HT-29 (cell line): ENCODE data around the gene CACNA1C. TPM values are rescaled to one million over a fixed set of nuclear protein-coding genes. Genes with fewer than 3 reads are reported as not detected.
A peak's percentile ranks its signal among the peaks of the same experiment; 100 is the strongest.

Experiments used
- DNase-seq: peaks from one replicate; pipeline ENCODE4 v3.0.0-alpha.2; 2015; ENCODE audit warnings: low spot score
- total RNA-seq: library from RNA; depleted of rRNA; stranded (reverse); fragments of >200 nt; shearing (Covaris generic); gene quantifications from 2 replicates; pipeline ENCODE4 v1.2.3, GENCODE V29; 2014

CACNA1C gene
- total RNA-seq, 1 experiment from 2014 or later: under 0.01 TPM

DNA sequence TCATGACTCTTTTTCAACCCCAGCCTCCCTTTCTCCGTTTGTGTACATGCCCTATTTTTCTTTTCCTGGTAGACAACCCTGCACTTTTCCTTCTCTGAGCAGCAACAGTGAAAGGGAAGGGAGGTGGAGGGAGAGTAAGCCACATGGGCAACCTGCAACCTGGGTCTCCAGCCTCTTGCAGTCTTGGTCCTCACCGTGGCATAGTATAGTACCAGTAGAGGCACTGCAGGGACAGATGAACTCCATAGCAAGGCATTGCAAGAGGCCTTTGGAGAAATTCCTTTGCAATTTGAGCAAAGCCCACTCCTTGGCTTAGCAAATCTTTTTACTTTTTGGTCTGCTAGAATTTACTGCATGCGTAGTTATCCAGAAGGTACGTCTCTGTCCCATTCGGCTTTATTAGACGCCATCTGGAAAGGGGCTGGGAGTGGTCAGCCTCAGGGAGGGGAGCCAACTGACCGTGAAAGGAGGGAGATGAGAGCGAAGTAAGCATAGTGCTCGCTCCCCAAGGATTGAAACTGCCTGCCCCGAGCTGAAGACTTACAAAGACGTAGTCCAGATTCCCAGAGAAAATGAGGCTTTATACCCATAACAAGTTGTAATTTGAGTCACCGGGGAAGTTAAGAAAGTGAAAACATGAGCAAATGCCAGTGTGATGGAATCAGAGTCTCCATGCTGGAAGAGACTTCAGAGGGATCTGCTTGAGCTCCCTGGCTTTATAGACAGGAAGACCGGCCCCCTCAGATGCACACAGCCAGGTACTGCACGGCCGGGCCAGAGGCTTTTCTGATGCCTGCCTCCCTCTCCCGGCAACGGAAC lies 332.0 kb downstream of the CACNA1C start:
- DNase-seq: no peak

DNA sequence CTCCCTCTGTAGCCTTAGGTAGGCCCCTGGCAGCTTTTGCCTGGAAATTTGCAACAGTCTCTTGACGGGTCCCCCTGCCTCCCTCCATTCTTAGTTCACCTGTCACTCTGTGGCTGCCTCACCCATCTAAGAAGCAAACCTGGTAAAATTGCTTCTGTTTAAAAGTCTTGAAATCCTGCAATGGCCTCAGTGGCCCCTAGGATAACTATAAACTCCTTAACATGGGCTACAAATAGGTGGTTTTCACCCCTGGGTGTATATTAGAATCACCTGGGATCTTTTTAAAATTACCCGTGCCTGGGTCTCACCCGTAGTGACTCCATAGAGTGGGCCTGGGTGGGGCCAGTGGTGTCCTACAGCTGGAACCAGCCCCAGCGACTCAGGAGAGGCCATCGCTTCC lies 332.7 kb downstream of the CACNA1C start:
- no peak for DNase-seq

DNA sequence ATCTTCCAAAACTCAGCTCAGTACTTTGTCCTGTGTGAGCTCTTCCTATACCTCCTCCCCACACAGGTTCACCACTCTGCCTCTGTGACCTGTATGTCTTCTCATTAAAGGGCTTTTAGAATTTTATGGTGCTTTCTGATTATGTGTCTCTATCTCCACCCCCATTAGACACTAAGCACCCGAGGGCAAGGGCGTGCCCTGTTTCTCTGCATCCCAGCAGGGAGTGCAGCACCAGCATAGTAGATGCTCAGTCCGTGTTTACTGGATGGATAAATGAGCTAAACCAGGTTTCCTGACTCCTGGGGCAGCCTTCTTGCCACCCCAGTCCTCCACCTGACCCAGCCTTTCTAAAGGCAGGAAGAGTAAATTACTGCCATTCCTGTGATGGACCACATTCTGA lies 333.8 kb downstream of the CACNA1C start:
- DNase-seq: no peak

DNA sequence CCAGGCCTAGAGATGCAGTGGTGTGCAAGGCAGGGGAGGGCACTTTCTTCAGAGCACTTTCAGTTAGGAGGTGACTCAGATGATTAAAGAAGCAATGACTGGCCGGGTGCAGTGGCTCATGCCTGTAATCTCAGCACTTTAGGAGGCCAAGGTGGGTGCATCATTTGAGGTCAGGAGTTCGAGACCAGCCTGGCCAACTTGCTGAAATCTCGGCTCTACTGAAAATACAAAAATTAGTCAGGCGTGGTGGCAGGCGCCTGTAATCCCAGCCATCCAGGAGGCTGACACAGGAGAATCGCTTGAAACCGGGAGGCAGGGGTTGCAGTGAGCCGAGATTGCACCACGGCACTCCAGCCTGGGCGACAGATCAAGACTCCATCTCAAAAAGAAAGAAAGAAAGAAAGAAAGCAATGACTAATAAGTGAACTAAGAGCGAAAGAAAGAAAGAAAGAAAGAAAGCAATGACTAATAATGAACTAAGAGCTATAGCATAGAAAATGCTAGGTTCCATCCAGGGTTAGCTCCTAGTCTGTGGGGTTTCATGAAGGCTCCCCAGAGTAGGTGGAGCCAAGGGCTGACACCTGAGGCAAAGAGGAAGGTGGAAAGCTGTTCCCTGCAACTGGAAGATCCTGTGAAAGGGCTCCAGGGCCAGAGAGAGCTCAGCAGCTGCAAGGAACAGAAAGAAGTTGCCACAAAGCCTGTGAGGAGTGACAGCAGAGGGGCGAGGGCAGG lies 334.5 kb downstream of the CACNA1C start:
- DNase-seq: no peak

DNA sequence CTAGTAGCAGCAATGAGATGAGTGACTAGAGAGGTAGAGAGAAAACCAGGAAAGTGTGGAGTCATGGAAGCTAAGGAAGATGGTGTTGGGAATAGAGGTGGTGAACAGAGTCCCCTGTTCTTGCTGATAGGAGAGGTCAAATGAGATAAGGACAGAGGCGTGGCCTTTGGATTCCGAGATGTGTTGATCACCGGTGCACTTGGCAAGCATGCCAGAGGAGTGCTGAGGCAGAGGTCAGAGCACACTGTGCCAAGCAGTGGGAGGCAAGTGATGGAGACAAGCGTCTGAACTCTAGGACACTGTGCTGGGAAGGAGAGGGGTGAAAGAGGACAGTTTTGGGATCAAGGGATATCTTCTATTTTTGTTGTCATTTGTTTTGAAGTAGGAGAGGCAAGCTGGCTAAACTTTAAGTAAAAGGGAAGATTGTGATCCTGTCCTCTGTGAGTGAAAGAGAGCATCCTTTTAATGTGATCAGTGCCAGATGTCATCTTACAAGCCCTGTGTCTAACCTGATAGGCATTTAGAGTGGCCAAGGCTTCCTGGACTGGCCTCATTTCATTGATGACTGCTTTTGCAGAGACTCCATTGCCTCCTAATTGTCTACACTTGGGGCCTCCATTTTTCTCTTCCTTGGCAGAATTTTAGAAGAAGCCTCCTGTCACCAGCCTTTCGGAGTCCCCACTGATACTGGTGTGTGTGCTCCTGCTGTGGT lies 336.4 kb downstream of the CACNA1C start:
- no peak for DNase-seq

DNA sequence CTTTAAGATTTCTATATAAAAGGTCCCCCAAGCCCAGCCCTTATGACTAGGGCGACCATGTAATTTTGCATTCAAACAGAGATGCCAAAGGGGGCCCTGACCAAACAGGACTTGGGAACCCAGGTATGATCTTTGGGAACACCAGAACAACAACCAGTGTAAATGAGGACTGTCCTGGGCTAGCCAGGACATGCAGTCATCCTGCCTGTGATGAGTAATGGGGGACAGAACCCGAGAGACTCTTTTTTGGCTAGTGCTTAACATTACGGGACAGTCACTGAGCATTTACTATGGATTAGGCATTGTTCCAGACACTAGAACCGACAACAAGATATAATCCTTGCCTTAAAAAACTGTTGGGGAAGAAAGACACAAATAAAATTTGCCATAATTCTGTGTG lies 337.3 kb downstream of the CACNA1C start:
- no peak for DNase-seq

DNA sequence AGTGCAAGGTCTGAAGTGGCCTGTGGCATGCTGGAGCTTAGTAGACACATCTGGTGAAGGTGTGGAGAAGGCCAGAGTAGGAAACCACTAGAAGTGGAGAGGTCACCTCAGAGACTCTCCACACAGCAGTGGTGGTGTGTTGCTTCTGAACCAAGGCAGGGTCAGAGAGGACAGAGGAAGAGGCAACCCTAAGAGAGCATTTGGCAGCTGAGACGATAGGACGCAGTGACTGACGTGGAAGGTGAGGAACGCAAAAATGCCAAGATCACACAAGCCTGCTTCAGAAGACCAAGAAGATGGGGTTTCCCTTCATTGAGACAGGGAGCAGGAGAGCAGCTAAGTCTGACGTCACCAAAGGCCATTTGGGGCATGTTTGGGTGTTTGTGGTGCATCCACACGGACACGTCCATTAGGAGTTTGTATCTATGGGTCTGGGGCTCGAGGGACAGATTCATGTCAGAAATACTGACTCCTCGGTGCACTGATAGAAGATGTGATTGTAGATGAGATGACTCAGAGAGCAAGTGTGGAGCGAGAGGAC lies 338.1 kb downstream of the CACNA1C start:
- no peak for DNase-seq

DNA sequence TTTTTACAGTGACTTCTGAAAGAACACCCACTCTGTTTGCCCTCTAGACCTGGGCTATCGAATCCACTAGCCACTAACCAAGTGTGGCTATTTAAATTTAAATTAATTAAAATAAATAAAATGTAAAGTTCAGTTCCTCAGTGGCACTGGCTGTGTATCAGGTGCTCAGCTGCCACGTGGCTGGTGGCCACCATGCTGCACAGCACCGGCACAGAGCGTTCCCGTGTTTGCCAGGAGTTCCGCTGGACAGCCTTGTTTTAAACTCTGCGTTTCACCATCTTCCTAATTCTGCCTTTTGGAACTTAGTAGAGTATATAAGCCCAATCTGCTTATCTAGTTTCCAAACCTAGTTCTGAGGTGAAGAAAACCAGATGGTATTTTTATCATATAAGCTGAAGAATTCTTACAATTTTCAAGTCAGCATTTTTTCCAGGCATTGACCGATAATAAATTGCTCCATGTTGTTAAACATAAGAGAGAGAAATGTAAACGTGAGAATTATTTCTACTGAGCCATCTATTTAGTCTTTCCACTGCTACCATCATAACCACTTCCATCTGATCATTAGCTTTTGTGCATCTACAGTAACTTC lies 339.0 kb downstream of the CACNA1C start:
- no peak for DNase-seq

DNA sequence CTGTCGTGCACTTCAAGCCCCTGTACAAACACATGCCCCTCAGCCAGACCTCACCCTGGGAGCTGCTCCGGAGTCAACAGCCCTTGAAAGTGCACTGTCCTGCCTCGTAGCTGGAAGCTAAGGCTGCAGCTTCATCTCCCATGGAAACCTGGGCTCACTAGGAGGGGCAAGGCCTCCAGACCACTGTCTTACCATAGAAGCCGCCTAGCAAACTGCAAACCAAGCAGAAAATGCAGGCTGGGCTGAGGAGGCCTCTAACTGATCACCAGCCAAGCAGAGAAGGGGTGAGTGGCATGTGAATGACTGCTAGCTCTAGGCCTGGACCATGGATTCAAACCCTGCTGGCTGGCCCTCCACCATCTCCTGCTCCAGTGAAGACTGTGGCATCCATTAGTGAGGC lies 340.2 kb downstream of the CACNA1C start:
- DNase-seq: no peak

DNA sequence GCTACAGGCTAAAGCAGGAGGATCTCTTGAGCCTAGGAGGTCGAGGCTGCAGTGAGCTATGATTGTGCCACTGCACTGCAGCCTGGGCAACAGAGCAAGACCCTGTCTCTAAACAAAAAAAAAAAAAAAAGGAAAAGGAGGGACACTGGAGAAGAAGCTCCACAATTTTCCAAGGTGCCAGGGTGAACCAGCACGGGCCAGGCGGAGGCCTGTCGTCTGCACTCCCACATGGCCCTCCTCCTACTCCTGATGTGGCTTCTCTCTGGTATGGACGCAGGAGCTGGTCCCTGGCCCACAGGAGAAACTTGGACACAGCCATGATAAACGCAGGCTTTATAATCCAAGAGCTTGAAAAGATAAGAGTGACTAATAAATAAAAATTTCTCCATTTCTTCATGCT lies 341.2 kb downstream of the CACNA1C start:
- DNase-seq: no peak

DNA sequence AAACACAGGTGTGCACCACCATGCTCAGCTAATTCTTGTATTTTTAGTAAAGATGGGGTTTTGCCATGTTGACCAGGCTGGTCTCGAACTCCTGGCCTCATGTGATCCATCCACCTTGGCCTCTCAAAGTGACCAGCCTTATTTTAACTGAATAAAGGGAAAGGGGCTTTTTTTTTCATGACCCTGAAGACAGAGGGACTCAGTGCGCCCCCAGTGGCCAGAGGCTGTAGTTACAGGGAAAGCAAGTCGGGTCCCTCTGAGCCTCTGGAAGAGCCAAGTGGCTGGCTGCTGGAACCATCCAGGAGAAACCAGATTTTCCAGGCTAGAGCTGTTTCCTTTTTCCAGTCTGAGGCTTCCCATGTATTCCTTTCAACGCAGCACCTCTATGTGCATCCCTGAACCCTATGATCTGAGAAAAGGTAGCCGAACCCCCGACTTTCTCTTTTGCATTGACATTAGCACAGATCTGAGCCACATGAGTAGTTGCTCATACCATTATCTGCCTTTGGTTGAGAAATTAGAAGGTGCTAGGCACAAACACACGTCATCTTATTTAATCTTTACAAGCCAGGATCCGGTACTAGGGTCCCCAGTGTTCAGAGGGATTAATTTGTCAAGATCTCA lies 342.7 kb downstream of the CACNA1C start:
- peak; percentile 71 for DNase-seq

DNA sequence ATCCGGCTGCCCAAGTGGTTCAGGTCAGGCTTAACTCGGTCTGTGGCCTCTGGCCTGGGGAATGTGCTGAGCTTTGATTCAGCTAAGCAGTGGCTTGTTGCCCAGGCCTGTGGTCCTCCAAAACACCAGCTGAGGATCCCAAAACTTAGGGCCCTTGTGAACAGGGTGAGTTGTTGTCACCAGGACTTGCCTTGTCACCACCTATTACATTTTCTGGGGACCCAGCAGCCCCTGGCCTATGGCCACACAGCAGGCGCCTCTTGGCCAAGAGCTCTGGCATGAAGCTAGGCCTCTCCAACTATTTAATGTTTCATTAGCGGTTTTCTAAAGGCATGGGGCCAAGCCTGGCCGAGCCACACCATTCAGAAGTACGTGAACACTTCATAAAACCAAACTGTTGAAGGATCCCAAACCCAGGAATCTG lies 343.7 kb downstream of the CACNA1C start:
- no peak for DNase-seq

DNA sequence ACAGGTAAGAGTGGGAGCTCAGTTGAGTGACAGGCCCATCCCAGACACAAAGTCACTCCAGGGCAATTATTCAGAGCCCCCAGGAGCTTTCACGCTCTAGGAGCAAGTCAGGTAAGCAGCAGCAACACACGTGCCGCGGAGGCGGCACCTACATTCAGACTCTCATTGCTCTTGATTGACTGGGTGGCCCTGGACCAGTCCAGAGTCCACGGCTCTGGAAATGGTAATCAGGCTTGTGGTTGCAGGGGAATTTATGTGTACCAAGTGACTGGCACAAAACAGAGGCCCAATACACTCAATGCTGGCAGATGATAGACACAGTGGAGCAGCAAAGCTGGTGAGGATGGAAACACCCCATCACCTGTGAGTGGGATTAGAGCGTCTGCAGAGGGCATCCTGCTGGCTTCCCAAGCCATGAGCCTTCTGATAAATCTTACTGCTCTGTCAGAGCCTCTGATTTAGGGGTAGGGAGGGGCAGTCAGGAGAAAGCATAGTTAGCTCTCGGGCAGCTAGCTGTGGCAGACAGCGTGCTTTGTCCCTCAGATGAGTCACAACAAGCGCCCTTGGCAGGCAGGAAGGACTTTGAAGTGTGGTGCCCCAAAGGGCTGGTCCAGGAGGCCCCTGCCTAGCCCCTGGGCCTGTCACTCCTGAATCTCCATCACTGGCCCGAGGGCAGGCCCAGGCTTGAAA lies 344.7 kb downstream of the CACNA1C start:
- no peak for DNase-seq

DNA sequence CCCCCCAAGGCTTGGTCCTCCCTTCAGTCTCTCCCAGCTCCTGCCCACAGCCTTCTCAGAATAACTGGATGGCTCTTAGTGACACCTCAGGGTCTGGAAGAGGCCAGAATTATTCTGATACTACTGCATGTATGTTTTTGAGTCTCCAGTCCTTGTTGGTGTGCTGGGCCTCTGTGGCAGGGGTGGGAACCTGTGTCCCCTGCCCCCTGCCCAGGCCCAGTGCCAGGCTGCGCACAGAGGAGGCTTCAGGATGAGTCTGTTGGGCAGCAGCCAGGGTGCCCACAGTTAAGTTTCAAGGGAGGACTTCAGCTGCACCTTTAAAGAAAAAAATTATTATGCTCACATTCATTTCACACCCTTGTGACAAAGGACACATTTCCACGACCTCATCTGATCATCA lies 348.3 kb downstream of the CACNA1C start:
- no peak for DNase-seq

DNA sequence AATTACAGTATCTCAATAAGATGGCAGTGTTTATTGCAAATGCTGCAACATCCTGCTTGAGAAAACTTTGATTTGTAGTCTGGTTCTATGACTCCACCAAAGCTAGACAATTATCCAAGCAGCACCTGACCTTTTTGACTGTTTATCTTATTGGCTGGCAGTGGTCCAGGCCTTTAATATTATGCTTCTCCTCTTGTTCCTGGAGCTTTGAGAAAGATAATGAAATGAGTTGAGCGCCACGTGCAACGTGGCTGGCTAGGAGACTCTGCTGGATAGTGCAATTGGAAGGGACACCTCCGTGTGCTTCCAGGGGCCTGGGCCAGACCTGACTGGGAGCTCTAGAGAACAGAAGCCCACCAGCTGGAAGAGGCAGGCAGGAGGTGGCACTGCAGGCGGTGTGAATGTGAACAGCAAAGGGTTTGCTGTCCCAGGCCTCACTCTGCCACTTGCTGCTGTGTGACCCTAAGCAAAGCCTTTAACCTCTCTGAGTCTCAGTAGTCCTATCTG lies 349.3 kb downstream of the CACNA1C start:
- DNase-seq: no peak

DNA sequence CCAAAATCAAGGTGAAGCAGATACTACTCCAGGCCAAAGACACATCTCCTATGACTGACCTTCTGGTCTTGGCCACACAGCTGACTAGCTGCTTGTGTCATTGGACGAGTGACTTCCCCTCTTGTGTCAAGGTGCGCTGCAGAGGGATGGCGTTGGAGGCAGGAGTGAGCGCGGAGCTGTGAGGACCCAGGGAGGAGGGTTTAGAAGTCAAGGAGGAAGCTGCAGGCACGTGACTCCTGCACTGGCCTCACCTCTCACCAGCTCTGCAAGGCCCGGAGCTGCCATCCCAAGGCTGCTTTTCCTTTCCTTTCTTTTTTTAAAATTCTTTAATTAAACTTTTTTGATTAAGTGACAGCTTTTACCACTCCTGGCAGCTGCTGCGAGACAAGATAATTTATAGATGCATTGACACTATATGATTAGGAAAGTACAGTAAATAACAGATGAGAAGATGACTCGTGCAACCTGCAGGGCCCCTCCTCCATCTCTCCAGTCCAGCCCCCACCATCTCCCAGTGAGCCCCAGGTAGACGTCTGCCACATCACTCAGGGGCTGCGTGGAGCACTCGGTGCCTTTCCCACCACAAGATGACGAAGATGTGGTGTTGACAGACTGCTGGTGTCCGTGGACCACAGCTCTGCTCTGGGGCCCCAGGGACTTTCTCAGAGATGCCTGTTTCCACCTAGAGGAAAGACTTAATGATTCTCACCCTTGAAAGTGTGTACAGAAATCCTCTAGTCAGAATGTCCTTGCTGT lies 350.6 kb downstream of the CACNA1C start:
- no peak for DNase-seq

DNA sequence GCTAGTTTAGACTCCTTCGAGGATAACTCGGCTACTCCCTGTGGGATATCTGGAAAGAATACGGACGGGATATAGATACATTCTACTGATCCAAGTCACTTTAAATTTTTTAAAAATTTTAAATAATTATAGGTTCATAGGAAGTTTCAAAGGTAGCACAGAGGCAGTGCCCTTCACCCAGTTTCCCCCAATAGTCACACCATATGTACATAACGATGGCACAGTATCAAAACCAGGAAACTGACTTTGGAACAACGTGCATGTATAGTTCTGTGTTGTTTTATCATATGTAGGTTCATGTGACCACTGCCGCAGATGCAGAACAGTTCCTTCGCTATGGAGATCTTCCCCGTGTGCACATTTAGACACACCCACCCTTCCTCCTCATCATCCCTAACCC lies 352.3 kb downstream of the CACNA1C start:
- DNase-seq: no peak

DNA sequence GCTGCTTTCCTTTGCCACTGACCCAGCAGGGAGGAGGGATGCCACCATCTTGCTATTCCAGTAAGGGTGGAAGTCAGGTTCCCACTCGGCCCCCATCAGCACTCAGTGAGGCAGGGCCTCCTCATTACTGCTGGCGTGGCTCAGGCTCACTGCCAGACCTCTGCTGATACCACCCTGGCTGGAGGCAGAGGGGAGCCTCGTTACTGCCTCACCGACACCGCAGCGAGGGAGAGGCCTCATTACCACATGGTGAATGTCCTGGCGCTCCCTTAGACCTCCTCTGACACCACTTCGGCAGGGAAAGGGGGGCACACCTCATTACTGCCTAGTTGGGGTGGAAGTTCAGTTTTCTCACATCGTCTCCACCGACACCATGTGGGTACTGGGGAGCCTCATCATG lies 354.1 kb downstream of the CACNA1C start:
- DNase-seq: no peak

DNA sequence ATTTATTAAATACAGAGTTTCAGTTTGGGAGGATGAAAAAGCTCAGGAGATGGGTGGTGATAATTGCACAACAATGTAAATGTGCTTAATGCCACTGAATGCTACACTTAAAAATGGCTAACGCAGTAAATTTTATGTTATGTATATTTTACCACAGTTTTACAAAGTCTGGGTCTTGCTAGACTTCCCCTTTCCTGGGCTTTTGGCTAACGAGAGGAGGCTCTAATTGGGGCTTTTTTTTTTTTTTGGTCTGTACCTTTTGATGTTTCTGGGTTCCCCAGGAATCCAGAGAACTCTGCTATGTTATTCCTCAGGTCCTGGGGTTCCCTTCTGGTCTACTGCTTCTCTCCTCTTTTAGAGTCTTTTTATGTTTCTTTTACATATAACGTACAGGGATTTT lies 355.5 kb downstream of the CACNA1C start:
- DNase-seq: no peak
